ENCODE measurements around the gene TET2.

Gene TET2

DNA sequence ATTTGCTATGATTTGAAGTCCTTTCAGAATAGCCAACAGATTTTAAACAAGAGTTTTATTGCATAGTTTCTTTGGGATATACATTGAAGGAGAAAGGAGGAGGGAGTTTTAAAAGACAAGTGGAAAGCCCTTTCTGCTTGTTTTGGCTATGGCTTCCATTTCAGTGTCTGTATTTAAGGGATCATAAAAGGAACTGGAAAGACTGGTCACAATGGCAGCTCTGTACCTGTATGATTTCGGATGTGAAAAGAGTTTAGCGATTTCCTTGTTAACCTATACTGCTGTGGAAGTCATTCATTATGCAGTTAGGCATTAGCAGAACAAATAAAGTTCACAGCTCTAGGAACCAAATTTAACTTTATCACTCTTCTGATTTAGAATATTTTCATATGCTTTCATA is 60.7 kb downstream of the TET2 start:
- TF ChIP-seq, protein P1, sequence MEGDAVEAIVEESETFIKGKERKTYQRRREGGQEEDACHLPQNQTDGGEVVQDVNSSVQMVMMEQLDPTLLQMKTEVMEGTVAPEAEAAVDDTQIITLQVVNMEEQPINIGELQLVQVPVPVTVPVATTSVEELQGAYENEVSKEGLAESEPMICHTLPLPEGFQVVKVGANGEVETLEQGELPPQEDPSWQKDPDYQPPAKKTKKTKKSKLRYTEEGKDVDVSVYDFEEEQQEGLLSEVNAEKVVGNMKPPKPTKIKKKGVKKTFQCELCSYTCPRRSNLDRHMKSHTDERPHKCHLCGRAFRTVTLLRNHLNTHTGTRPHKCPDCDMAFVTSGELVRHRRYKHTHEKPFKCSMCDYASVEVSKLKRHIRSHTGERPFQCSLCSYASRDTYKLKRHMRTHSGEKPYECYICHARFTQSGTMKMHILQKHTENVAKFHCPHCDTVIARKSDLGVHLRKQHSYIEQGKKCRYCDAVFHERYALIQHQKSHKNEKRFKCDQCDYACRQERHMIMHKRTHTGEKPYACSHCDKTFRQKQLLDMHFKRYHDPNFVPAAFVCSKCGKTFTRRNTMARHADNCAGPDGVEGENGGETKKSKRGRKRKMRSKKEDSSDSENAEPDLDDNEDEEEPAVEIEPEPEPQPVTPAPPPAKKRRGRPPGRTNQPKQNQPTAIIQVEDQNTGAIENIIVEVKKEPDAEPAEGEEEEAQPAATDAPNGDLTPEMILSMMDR (IDR thresholded peaks at IDR 0.05; ENCODE audit: low read depth, low read length), result no peak

DNA sequence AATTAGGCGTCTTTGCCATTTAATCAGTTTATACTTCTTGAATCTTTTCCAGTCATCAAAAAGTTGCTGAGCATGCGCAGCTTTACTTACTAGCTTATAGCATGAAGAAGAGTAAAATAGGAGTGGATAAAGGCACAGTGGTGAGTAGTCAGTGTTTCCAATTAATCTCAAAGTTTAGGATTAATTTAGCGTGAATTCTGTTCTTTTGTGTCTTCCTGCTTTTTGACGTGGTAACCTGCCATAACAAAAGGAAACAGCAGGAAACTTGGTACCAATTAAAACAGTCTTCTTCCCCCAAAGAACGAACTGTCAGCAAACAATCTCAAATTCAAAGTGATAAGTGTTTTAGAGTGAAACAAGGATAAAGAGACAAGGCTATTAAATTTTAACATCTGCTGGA is 61.9 kb downstream of the TET2 start:
- TF ChIP-seq, protein P1 (IDR thresholded peaks at IDR 0.05; ENCODE audit: low read depth, low read length), result no peak
- no peak overlapping the region for H3K4me3 ChIP-seq (ENCODE audit: low read depth, low read length)

More for the DNA sequence above, 60.7 kb downstream of the TET2 start:
- no peak overlapping the region for H3K4me3 ChIP-seq (ENCODE audit: low read depth, low read length)

DNA sequence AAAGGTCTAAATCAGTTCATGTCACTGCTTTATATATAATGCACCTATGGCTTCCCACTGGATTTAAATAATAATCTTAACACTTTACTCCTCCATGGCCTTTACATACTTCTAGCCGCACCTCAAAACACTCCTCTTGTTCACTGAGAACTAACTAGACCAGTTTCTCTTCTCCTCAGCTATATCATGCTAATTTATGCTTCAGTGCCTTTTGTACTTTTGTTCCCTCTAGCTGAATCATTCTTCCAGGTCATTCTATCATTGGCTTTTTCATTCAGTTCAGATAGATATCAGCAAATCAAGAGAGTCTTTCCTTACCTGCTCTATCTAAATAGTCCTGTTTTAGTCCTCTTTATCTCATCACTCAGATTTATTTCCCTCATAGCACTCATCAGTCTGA is 64.2 kb downstream of the TET2 start:
- H3K4me3 ChIP-seq (ENCODE audit: low read depth, low read length), result no peak overlapping the region

DNA sequence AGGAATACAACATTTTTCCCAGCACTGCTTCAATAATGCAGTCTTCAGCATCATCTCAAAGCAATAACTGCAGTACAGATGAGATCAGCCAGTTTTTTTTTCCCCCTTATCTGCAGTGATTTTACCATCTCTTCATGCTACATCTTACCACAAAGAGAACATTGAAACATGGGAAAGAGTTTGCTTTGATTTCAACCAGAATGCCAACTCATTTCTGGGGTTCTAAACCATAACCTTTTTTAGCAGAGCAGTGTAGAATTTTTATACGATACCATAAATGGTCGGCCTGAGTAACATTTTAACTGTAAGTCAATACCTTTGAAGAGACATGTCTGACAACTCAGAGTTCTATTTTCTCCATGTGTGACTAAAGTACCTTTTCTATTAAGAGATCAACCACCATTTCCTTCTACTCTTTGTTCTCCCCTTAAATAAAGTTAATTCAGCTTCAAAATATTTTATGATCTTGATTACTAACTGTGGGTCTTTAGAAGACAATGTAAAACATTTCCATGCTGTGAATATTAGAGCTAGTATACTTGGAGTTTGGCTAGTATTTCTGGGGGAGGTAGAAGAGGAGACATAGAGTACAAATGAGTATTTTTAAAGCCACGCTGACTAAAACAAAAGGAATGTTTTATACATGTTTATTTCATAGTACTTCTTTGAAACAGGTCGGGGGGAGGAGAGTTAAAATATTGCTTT is 69.1 kb downstream of the TET2 start:
- no peak overlapping the region for H3K4me3 ChIP-seq (ENCODE audit: low read depth, low read length)
- TF ChIP-seq, protein P1 (IDR thresholded peaks at IDR 0.05; ENCODE audit: low read depth, low read length), result no peak

More for the DNA sequence above, 64.2 kb downstream of the TET2 start:
- TF ChIP-seq, protein P1 (IDR thresholded peaks at IDR 0.05; ENCODE audit: low read depth, low read length), result no peak

DNA sequence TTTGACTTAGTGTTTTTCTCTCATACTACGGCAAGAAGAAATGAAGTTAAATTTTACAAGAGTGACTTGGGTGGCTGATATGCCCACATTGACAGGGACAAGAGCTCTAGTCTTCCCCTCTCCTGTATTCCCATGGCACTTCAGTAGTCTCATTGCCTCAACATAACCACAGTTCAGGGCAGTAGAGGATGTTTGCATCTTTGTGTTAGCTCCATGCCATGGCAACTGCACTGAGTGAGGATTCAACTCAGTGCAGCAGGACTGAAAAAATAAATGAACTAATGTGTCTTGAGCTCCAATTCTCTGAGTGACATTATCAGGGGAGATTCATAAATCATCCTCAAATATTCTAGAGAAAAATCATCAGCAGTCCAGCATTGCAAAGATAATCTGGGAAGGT is 78.8 kb downstream of the TET2 start:
- no peak overlapping the region for H3K4me3 ChIP-seq (ENCODE audit: low read depth, low read length)
- TF ChIP-seq, protein P1 (IDR thresholded peaks at IDR 0.05; ENCODE audit: low read depth, low read length), result no peak

DNA sequence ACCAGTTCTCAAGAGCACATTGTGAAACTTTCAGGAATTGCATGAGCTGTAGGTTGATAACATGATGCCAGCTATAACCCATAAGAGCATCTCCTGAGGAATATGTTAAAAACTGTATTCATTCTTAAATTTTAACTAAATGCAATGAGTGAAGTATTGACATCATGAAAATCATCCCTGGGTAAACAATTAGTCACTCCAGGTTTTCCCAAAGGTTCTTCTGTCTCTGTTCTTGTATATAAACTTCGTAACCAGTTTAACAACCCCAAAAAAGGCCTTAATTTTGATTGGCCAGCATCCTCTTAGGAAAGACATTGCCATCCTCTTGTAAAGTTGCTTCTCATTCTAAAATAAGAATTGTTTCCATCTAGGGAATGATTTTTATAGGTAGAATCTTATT is 80.4 kb downstream of the TET2 start:
- H3K4me3 ChIP-seq (ENCODE audit: low read depth, low read length), result no peak overlapping the region
- TF ChIP-seq, protein P1 (IDR thresholded peaks at IDR 0.05; ENCODE audit: low read depth, low read length), result no peak

DNA sequence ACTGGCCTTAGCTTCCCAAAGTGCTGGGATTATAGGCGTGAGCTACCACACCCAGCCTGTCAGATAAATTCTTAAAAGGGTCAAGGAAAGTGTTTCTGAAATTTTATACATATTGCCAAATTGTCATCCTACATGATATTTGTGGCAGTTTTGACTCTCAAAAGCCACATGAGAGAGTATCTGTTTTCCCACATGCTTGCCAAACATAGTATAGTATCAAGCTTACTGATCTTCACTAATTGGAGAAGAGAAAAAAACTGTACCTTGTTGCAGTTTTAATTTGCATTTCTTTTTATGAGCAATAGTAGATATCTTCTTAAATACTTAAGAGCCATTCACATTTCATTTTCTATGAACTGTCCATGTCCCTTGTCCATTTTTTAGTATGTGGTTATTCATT is 83.6 kb downstream of the TET2 start:
- no peak overlapping the region for H3K4me3 ChIP-seq (ENCODE audit: low read depth, low read length)
- TF ChIP-seq, protein P1 (IDR thresholded peaks at IDR 0.05; ENCODE audit: low read depth, low read length), result no peak
